GM21619 (cell line): ENCODE results near the gene STMP1.

ENCODE experiments used
- ATAC-seq: cut with Tn5 transposase; IDR thresholded peaks from one replicate; pipeline ENCODE4 v1.9.1; 2021; ENCODE audit not compliant: unreplicated experiment

STMP1 gene

DNA sequence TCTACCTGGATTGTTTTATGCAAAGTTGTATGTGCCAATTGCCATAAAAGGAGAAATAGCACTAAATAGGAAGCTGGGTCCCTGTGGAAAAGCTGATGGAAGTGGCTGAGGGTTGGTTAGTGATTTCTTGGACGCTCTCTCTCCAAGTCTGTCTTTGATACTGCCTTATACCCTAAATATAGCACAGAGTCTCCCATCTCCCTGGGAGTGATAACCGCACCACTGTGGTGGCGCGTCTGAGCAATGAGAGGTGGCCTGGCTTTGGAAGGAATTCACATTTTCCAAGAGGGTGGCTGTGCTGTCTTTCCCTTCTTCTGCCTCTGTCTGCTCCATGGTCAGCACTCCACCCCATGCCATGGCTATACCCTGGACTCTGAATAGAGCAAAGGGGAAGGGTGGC lies 31.2 kb downstream of the STMP1 start:
- ATAC-seq: no peak

DNA sequence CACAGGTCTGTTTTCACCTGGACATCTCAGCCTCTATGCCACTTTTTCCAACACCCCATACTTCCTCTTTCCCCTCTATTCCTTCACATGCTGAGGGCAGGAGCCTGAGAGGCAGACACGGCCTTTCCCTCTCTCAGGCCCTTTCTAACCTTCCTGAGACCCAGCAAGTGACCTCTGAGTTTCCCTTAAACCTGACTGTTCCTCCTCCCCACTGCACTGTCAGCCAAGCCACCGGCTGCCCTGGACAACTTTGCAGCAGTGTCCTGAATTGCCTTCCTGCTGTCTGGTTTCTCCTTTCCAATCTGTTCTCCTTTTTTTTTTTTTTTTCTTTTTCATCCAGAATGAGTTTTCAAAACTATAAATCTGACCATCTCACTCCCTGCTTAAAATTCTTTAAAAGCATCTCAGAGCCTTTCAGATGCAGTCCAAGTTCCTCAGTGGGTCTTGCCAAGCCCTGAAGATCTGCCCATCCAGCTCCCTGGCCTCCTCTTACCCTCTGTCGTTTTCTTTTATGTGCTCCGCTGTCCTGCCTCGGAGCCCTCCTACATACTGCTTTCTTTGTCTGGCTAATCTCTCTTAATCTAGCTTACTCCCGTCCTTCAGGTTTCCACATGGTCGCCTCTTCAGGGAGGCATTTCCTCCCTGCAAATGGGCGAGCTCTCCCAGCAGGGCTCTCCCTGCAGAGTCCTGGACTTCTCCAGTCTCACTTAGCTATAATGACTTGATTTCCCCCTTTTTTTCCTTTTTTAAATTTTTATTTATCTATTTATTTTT lies 35.1 kb downstream of the STMP1 start:
- ATAC-seq: no peak

DNA sequence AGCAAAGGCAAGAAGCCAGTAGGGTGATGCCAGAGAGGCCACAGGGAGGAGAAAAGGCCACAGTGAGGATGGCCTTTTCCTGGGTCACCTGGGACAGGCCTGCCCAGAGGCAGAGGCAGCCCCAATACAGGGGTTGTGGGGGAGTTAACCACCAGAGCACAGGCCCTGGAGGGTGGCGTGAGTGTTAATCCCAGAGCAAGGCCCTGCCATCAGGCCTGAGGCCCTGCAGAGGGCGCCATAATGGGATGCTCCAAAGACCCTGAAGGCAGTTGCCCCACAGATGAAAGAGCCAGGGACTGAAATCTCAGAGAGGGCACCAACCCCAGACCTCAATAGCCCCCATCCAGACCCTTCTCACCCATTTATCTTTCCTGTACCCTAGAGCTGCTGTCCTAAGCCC lies 41.8 kb downstream of the STMP1 start:
- no peak for ATAC-seq

DNA sequence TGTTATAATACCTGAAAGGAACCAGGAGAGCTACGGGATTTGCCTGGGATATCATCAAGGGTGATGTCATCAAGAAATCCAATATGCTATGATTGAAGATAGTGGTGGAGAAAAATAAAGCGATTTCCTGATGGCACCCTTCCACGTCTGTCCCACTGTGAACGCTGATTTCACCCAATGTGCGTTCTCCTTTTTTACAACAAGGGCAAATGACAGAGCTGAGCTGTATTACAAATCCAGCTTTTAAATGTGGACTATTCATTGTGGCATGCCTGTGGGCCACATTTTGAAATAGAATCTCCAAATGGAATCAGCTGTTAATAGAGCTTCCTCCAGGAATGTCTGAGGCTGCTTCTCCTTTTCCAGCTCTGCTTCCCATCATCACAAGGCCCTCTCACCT lies 42.4 kb downstream of the STMP1 start:
- ATAC-seq: no peak

DNA sequence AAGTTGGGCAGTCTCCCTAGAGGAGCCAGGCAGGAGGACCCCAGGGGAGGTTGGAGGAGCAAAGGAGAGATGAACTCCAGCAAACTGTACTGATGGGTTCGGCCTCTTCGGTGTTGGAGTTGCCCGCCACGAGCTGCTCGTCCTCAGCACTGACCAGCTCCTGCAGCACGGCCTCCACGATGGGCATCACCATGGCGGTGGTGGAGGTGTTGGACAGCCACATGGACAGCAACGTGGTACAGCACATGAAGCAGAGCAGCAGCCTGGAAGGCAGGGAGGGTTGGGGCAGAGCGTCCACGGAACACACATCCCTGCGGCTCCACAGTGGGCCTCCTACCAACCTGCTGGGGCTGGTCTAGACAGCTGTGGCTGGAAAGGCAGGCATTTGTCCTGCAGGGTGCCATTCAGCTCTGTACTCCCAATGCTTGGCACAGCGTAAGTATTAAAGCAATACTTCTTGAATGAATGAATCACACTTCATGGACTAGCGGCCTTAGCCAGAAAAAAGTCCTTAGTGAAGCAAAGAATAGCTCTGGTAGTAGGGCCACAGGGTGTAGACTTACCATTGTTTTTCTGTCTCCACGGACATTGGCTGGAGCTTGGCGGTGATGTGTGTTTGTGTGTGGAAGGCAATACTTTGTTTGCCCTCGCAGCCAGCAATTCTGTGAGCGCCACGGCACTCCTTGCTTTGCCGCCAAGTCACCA lies 43.9 kb downstream of the STMP1 start:
- no peak for ATAC-seq

DNA sequence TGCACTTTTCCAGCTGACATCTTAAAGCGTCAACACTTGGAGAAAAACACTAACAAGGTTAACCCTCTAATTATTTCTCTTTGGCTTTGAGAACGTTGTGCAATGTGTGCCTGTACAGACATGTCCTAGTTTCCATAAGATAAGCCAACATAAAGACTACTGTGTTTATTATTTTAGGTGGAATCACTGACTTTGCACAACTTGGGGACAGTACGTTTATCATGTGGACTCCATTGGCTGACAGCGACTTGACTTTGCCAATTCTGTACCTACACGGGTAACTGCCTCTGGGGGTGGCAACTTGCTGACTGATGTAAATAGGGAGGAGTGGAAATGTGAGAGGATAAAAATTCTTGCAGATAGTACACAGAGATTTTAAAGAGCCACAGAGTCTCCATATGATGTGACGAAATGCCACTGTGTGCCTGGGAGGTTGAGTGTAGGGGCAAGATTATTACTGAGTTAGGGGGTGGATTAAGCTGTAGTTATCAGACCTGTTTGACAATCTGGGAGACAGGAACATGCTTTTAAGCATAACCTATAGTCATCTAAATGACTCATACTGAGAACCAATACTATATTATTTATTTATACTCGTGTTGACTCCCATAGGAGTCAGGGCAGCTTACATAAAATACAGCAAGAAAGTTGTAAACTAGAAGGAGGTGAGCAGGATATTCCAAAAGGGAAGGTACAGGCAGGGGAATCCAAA lies 44.7 kb downstream of the STMP1 start:
- ATAC-seq: no peak

DNA sequence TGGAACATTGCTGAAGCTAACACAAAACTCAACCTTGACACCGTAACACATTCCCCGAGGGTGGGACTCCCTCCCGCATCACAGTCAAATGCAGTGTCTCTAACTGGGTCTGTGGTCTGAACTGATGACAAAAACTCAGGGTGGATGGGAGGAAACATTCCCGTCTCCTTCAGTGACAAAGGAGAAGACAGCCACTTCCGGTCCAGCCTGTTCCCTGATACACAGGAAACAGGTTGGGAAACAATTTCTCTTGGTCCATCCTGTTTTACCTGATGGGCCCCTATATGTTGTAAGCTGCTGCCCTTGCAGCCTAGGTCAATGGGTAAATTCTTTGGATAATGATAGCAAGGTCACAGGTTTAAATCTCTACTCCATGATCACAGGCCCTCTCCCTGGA lies 45.3 kb downstream of the STMP1 start:
- no peak for ATAC-seq

DNA sequence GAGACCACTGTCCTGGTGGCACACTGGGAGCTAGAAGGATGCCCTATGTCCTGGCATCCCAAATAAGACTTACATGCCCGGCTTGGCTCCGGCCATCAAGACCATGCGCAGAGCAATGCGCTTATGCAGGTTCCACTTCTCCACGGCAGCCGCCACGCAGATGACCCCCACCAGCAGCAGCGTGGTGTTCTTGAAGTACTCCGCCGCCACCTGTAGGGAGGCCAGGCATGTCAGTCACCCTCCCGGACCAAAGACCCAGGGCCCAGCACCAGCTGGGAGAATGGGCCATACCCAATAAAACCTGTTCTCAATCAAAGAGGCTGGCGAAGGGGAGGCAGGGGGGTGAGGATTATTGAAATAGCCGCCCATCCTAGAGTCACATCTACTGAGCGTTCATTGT lies 45.7 kb downstream of the STMP1 start:
- no peak for ATAC-seq

DNA sequence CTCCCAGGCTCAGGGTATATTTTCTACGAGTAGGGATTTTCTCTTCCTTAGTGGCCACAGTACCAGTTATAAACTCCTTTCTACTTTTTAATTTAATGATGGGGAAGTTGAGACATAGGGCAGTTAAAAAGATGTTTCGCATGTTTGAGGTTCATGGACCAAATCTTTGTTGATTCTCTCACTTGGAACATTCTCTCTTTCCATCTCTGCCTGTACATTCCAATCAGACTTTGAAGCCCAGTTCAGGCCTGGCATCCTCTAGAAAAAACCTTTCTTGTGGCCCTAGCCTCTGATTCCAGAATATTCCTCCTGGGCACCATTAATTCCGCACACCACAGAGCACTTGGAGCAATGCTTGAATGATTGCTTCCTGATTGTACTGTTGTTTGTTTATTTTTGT lies 47.2 kb downstream of the STMP1 start:
- ATAC-seq: no peak

DNA sequence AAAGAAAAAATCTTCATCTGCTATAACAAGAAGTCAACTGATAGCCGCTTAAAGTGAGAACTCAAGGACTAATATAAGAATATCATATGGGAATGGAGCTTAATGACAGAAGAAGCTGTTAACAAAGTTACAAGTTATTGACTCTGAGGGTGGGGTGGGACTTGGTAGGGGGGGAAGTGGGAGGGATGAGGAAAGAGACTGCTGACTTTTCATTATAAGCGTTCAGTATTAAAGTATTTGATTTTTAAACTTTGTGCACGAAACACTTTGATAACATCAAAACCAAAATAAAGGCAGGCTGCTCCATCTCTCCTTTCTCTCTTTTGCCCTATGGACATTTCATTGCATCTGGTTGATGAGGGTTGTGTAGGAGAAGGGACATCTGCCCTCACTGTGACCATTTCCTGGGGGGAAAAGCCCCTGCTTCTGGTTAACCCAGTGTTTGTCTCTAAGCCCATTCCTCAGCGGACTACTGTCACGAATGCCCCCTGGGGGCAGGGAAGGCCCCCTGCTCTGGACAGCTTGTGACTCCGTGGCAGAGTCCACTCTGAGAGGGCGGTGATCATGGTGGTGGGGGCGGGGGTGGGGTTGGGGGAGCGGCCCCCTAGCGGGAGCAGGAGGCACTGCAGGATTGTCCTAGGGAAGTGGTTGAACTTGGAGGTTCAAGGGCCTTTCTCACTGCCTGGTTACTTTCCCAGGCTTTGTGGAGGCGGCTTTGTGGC lies 48.3 kb downstream of the STMP1 start:
- no peak for ATAC-seq

DNA sequence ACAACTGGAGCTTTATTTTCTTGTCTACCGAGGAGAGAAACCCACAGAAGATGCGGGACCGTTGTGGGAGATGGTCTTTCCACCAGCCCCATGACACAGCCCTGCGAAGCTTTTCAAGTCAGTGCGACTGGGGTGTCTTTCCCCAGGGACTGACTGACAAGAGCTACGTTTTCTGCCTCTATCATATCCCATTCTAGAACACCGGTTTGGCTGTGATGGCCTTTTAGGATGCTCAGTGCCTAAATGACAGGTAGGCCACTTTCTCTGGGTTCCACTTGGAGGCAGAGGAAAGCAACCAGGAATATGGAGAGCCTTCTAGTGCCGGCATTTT lies 48.8 kb downstream of the STMP1 start:
- no peak for ATAC-seq

DNA sequence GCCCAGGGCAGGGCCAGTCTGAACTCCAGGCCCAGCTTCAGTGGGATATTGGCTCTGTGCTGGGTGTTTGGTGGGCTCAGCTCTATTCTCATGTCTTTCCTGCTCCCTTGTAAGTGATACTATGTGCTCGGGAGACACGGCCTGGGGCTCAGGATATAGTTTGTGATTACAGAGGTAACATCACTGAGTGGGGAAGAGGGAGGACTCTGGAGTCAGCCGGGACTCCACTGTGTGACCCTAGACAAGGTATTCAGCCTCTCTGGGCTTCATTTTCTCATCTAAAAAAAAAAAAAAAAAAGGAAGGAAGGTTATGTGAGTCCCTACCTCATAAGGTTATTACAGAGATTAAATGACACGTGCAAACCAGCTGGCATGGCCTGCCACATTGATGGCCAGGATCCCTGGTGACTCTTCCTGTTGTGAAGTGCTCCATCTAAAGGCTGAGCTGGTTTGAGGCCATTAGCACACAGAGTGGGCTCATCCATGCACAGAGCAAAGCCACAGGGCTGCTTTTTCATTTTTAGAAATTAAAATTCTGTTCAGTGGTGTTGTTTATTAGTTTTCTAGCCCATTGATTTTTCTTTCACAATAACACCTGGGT lies 50.0 kb downstream of the STMP1 start:
- no peak for ATAC-seq

DNA sequence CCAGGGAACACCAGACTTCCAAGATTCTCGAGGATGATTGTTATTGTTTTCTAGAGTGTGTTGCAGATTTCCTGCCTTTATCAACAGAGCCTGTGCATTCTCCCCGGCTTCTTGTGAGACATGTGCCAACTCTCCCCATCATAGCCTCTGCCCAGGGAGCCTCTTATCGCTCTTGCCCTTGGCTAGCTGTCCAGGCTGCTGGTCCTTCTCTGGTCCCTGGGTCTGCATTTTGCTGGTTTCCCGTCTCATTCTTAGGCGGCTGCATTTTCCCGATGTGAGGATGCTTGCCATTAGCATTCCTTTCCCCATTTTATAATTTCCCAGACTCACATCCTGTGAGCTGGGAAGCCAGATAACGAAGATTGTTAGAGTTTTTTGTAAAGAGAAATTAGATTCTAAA lies 50.5 kb downstream of the STMP1 start:
- ATAC-seq: no peak

DNA sequence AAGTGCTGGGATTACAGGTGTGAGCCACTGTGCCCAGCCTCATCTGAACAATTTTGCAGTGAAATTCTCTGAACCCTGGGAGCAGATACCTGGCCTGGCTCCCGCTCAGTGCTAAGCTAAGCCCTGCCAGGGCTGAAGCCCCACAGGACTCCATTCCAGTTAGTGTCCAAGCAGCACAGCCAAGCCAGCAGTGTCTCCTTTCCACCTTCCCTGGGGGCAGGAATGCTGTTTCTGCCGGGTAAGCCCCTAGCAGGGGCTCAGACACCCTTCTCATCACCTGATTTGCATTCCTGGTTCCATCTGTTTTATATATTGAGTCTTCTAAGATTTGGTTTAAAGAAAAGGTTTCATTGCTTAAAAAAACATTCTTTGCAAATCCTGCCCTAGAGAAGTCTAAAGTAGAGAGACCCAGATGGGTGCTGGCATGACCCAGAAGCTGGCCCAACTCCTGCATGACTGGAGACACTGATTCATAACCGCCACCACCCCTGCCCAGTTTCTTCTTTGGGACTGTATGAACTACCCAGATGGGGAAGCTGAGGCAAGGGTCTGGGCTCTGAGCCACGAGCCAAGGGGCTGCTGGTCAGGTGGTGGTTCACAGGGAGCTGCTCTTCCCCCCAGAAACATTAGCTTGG lies 51.6 kb downstream of the STMP1 start:
- ATAC-seq: no peak

DNA sequence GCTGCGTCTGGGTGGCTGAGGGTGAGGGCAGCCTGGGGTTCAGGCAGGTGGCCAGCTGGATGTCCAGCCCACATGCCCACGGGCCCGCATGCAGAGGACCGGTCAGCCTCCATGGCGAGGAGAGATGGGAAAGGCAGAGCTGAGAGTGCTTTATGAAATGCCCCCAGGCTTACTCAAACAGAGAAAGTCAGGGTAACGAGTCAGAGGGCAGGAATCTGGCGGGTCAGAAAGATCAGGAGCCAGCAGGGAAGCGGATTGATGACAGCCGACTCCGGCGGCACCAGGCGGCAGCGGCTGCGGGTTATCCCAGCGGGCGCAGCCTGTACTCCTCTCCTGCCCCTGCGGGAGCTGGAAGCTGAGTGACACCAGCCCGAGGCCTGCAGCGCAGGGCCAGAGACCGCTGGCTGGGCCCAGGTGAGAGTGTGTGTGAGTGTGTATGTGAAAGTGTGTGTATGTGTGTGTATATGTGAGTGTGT lies 52.3 kb downstream of the STMP1 start:
- ATAC-seq: no peak

DNA sequence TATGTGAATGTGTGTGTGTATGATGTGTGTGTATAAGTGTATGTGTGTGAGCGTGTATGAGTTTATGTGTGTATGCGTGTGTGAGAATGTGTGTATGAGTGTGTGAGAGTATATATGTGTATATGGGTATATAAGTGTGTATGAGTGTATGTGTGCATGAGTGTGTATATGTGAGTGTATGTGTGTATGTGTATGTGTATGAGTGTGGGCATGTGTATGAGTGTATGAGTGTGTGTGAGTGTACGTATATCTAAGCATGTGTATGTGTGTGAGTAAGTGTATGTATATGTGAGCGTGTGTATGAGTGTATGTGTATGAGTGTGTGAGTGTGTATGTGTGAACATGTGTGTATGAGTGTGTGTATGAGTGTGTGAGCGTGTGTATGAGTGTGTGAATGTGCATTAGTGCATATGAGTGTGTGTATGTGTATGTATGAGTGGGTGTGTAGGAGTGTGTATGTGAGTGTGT lies 52.8 kb downstream of the STMP1 start:
- no peak for ATAC-seq

DNA sequence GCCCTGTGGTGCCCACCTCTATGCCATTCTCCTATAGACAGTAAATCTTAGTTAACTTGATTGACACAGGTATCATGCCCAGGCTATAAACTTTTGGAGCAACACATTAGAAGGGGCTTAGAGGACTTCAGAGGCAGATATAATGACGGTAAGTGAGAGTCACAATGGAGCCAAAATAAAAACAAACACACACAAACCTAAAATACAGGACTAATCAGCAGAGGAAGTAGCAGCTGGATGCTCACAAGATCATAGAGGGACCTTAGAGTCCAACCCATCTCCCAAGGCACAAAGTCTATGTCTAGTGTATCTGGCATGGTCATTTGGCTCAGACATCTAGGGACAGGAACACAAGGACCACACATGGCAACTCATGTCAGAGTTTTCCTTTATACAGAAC lies 53.4 kb downstream of the STMP1 start:
- ATAC-seq: no peak

DNA sequence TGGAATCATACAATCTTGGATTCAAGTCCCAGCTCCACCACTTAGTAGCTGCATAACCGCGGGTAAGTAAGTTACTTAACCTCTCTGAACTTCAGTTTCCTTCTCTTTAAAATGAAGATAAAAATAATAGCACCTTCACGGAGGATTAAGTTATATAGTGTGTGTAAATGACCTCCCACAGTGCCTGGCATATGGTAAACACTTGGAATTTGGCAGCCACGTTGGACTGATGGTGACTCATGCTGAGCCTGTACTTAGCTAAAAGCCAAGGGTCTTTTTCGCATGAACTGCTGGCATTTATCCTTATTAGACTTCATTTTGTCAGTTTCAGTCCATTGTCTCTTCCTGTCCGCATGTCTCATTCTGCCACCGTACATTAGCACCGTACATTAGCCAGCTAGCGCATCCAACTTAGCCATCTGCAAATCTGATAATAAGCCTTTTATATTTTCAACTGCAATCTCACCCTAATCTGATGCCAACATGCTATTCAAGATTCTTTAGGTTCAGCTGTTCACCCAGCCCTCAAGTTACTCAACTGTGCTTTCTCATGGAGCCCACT lies 54.4 kb downstream of the STMP1 start:
- no peak for ATAC-seq

DNA sequence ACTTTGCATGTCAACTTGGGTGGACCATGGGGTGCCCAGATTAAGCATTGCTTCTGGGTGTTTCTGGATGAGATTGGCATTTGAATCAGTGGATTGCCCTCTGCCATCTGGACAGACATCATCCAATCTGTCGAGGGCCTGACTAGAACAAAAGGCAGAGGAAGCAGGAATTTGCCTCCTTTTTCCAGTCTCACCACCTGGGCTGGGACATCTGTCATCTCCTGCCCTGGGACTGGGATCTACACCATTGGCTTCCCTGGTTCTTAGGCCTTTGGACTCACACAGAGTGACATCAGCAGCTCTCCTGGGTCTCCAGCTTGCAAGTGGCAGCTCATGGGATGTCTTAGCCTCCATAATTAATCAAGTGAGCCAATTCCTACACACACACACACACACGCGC lies 55.4 kb downstream of the STMP1 start:
- ATAC-seq: no peak

DNA sequence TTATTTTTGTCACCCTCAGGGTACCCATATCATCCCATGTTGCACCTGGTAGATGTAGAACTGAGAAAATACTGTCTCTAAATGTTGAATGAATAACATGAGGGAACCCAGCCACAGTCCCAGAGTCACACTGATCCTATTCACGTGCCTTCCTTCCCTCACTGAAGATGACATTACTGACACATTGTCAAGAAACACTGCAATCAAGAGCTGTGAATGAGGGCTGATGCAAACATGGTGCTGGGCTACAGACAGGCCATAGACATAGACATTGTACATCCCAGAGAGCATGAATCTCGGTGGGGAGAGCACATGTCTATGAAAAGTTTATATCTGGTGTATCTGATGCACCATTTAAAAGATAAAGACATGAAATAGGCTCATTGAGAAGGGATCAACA lies 55.9 kb downstream of the STMP1 start:
- ATAC-seq: no peak
